GM12878 (cell line): ENCODE measurements around the gene DOCK2. TPM values are rescaled to one million over a fixed set of nuclear protein-coding genes. Genes with fewer than 3 reads are reported as not detected.

Source experiments
- ATF7 ChIP-seq: fragments of 450-650 bp; IDR thresholded peaks from 2 replicates; pipeline ENCODE4 v1.6.1; 2016; ENCODE audit warnings: low read depth, mild to moderate bottlenecking
- BHLHE40 ChIP-seq, 2 experiments: fragments of 450-650 bp in 1 of 2; IDR thresholded peaks; 2 replicates each; pipeline ENCODE4 v1.6.1; 2011 to 2017; ENCODE audit warnings: low read depth in 2 of 2, borderline replicate concordance in 1 of 2, improper control_type of control experiment in 1 of 2, low read length in 1 of 2, mild to moderate bottlenecking in 1 of 2
- CEBPB ChIP-seq, 2 experiments: fragments of 150-350 bp in 1 of 2; IDR thresholded peaks; 2 replicates each; pipeline ENCODE4 v1.6.1; 2012 to 2014; ENCODE audit warnings: low read depth in 2 of 2, low read length in 2 of 2, borderline replicate concordance in 1 of 2, inconsistent platforms in 1 of 2
- CUX1 ChIP-seq: IDR thresholded peaks from 2 replicates; pipeline ENCODE4 v1.6.1; 2012; ENCODE audit warnings: improper control_type of control experiment, low read depth, low read length; ENCODE audit not compliant: insufficient replicate concordance
- EGR1 ChIP-seq, 2 experiments: IDR thresholded peaks; 1 replicate in 1 of 2; 2 replicates in 1 of 2; pipeline ENCODE4 v1.6.1; 2011 to 2012; ENCODE audit warnings: low read depth in 2 of 2, low read length in 2 of 2, borderline replicate concordance in 1 of 2, mild to moderate bottlenecking in 1 of 2, moderate library complexity in 1 of 2
- EZH2 ChIP-seq: IDR thresholded peaks from 2 replicates; pipeline ENCODE4 v1.6.1; 2012; ENCODE audit warnings: low read depth, mild to moderate bottlenecking, control low read depth, inconsistent platforms, low read length, borderline replicate concordance; ENCODE audit not compliant: control insufficient read depth
- GABPA ChIP-seq: IDR thresholded peaks from 2 replicates; pipeline ENCODE4 v1.6.1; 2014; ENCODE audit warnings: antibody characterized with exemption, low read depth, mild to moderate bottlenecking, inconsistent platforms
- JUND ChIP-seq: IDR thresholded peaks from 2 replicates; pipeline ENCODE4 v1.6.1; 2012; ENCODE audit warnings: low read depth, mild to moderate bottlenecking, low read length, improper control_type of control experiment, moderate library complexity
- MTA2 ChIP-seq: fragments of 450-650 bp; IDR thresholded peaks from 2 replicates; pipeline ENCODE4 v1.6.1; 2016; ENCODE audit warnings: low read depth, mild to moderate bottlenecking, moderate library complexity
- MXI1 ChIP-seq: fragments of 150-350 bp; IDR thresholded peaks from 2 replicates; pipeline ENCODE4 v1.6.1; 2011; ENCODE audit warnings: low read depth, mild to moderate bottlenecking, inconsistent platforms, low read length, improper control_type of control experiment
- NR2C2 ChIP-seq: IDR thresholded peaks from 2 replicates; pipeline ENCODE4 v1.6.1; 2011; ENCODE audit warnings: borderline replicate concordance, low read depth; ENCODE audit not compliant: control insufficient read depth, insufficient read length
- SMAD5 ChIP-seq: IDR thresholded peaks from 2 replicates; pipeline ENCODE4 v1.6.1; 2016; ENCODE audit warnings: antibody characterized with exemption, low read depth
- TCF12 ChIP-seq: IDR thresholded peaks from 2 replicates; pipeline ENCODE4 v1.6.1; 2011; ENCODE audit warnings: low read depth, mild to moderate bottlenecking, low read length
- TCF3 ChIP-seq: IDR thresholded peaks from 2 replicates; pipeline ENCODE4 v1.6.1; 2012; ENCODE audit warnings: low read depth, mild to moderate bottlenecking, low read length, borderline replicate concordance; ENCODE audit not compliant: insufficient read depth
- ZBTB40 ChIP-seq: fragments of 450-650 bp; IDR thresholded peaks from 2 replicates; pipeline ENCODE4 v1.6.1; 2016; ENCODE audit warnings: mild to moderate bottlenecking, moderate library complexity, borderline replicate concordance
- ZNF592 ChIP-seq: fragments of 450-650 bp; IDR thresholded peaks from 2 replicates; pipeline ENCODE4 v1.6.1; 2017; ENCODE audit warnings: mild to moderate bottlenecking, moderate library complexity
- polyA plus RNA-seq, 11 experiments: library from polyadenylated mRNA; depleted of rRNA in 4 of 11; unstranded in 6 of 11; stranded (reverse) in 5 of 11; fragments of >200 nt; fragmentation: Nextera tagmentation in 4 of 11; fragmentation: Illumina TruSeq in 1 of 11; extraction: Ambion mirVana in 4 of 11; extraction: Trizol in 1 of 11; gene quantifications; 1 replicate in 1 of 11; 2 replicates in 10 of 11; pipeline versions ENCODE4 v1.2.1 to v1.2.3, GENCODE V29; 2011 to 2016; ENCODE audit warnings: inconsistent platforms in 2 of 11, missing spikeins in 2 of 11, low read depth in 1 of 11
- total RNA-seq, 4 experiments: library from RNA; depleted of rRNA in 3 of 4; stranded (reverse); fragments of >200 nt in 3 of 4; fragmentation: Illumina TruSeq in 1 of 4; extraction: Trizol in 1 of 4; gene quantifications; 2 replicates each; pipeline versions ENCODE4 v1.2.1 to v1.2.3, GENCODE V29; 2013 to 2021

The DOCK2 gene
- total and polyA plus RNA-seq, 10 of the 15 experiments (the other 5 are each of a cell fraction or from before 2014, with no cell fraction given) = 34.2 to 192 (median 118) TPM

GRCh38 chr5:169805527-169805934 is 168.5 kb downstream of the DOCK2 start (continued):
- TF ChIP-seq ZBTB40 = no peak
- TF ChIP-seq ZNF592 = no peak; the same call in 1 of the 2 replicates
- TF ChIP-seq TCF12 = peak; percentile 84
- TF ChIP-seq ATF7 = peak; percentile 95
- no peak; the same call in 1 of the 2 replicates for TF ChIP-seq JUND
- no peak; a peak in 1 of 4 replicates for TF ChIP-seq CEBPB (IDR thresholded peaks at IDR 0.05; ENCODE audit: borderline replicate concordance in 1 of 2, low read depth in 2 of 2, low read length in 2 of 2)
- TF ChIP-seq GABPA = no peak
- TF ChIP-seq EZH2 = no peak
- TF ChIP-seq EGR1 (IDR thresholded peaks at IDR 0.05; ENCODE audit: borderline replicate concordance in 1 of 2, low read depth in 2 of 2, low read length in 2 of 2) = peak in 1 of 2 experiments; percentile 94; a peak in 2 of 3 replicates
- peak; percentile 59; the same call in 1 of the 2 replicates for TF ChIP-seq TCF3
- peak; percentile 94 for TF ChIP-seq MTA2
- TF ChIP-seq MXI1 = peak; percentile 35; the same call in 1 of the 2 replicates
- no peak; the same call in 1 of the 2 replicates for TF ChIP-seq SMAD5
- TF ChIP-seq BHLHE40 (IDR thresholded peaks at IDR 0.05; ENCODE audit: borderline replicate concordance in 1 of 2, low read depth in 2 of 2, low read length in 1 of 2) = peak; percentile 76 to 83
- no peak for TF ChIP-seq NR2C2
- TF ChIP-seq CUX1 = peak; percentile 92
